Kidney (tissue), 14 donors: ENCODE data around the gene CEP120. TPM values are rescaled to one million over a fixed set of nuclear protein-coding genes. Genes with fewer than 3 reads are reported as not detected.
A peak's percentile ranks its signal among the peaks of the same experiment; 100 is the strongest.
"Not testable (repeated sequence)": the region's sequence is repeated elsewhere in the genome, so short reads cannot be mapped to it uniquely, and the experiment has no call there.

Source experiments
- DNase-seq, 5 donors: peaks; one replicate each; pipeline ENCODE4 v3.0.0-alpha.2; 2013 to 2020
- FAIRE-seq: peaks from 2 replicates; lab custom pipeline; 2012; peaks lifted over from hg19 to GRCh38; lab: Jason Lieb, UNC
- H3K27ac ChIP-seq, 2 donors: one replicate each; pipeline ENCODE4 v1.7.0; 2013; ENCODE audit warnings: low read depth in 2 of 2, low read length in 2 of 2, inconsistent platforms in 1 of 2
- H3K27me3 ChIP-seq: one replicate; pipeline ENCODE4 v1.7.1; 2013; ENCODE audit warnings: low read length, inconsistent platforms; ENCODE audit not compliant: control insufficient read depth, insufficient read depth
- H3K36me3 ChIP-seq, 3 donors: one replicate each; pipeline versions ENCODE4 v1.7.0 to v1.7.1; 2013; ENCODE audit warnings: low read length in 3 of 3, control low read depth in 1 of 3, inconsistent platforms in 1 of 3; ENCODE audit not compliant: insufficient read depth in 3 of 3, control insufficient read depth in 2 of 3
- H3K4me1 ChIP-seq, 3 donors: one replicate each; pipeline versions ENCODE4 v1.7.0 to v1.7.1; 2013; ENCODE audit warnings: low read length in 3 of 3, inconsistent platforms in 1 of 3, low read depth in 1 of 3; ENCODE audit not compliant: control insufficient read depth in 2 of 3, insufficient read depth in 2 of 3
- H3K4me3 ChIP-seq, 3 donors: one replicate each; pipeline versions ENCODE4 v1.7.0 to v1.8.1; 2013; ENCODE audit warnings: low read length in 3 of 3, control low read depth in 1 of 3, inconsistent platforms in 1 of 3
- H3K9ac ChIP-seq, 3 donors: one replicate each; pipeline versions ENCODE4 v1.7.0 to v1.7.1; 2013; ENCODE audit warnings: low read length in 3 of 3, control low read depth in 1 of 3, inconsistent platforms in 1 of 3
- H3K9me3 ChIP-seq, 3 donors: one replicate each; pipeline versions ENCODE4 v1.7.0 to v1.7.1; 2013; ENCODE audit warnings: low read length in 3 of 3, control low read depth in 1 of 3, inconsistent platforms in 1 of 3; ENCODE audit not compliant: control insufficient read depth in 2 of 3, insufficient read depth in 1 of 3
- intact Hi-C: fragments of 100-400 bp; cut with DNase I; formaldehyde crosslinking; loops from one replicate; pipeline ENCODE4 v1.11.1; 2022
- polyA plus RNA-seq: library from polyadenylated mRNA; stranded (reverse); fragments of 350-450 nt; fragmentation: Illumina TruSeq; extraction: RNeasy Lipid Tissue Mini Kit (QIAGEN cat#74804); gene quantifications from one replicate; pipeline ENCODE4 v1.2.3, GENCODE V29; 2014; ENCODE audit warnings: low read depth, low replicate concordance; ENCODE audit not compliant: insufficient read depth
- total RNA-seq: library from RNA; stranded (reverse); fragmentation: NEBNext Ultra II Directional; extraction: Animal tissue kit (Norgen Biotek cat#: 25700); gene quantifications from one replicate; pipeline ENCODE4 v1.2.1, GENCODE V29; 2021
- TF ChIP-seq, protein P1 (sequence below): IDR thresholded peaks from 3 replicates; pipeline ENCODE4 v1.5.1; 2012; ENCODE audit warnings: mild to moderate bottlenecking, moderate library complexity, borderline replicate concordance; ENCODE audit not compliant: insufficient read depth; ENCODE audit errors: extremely low read depth
- donor health status: control.
- donor health status: control.
- donor health status: control.
- donor health status: control.
- donor health status: control.
- donor health status: DM: yes; HTN: yes; CAD: no.
- donor health status: Normal renal cell carcinoma (clear cell type).

CEP120 gene
- total and polyA plus RNA-seq, 2 donors from 2014 or later, result 4.6 to 22.1 TPM

DNA sequence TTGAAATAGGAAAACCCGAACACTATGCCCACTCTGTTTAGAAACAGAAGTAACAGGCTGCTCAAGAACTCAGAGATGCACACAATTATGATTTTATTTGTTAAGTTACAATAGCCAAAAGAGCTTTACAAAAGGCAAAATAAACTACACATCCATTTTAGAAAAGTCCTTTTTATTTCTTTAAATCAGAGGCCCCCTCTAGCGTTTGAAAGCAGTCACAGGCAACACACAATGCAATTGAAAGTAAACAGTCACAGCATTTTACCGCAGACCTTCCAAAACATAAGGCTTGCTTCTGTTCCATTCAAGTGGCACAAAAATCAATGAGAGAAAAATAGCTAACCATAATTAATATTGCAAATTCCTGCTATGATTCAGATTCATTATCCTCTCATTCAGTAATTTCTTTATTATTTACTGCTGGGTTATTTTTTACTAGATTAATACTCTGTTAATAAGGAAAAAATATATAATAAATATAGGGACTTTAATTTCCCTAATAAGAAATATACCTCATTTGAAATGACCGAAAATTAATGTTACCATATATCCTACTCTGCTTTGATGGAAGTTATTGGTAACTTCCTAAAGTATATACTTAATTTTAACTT is 78.3 kb downstream of the CEP120 start:
- Histone ChIP-seq H3K27ac (no peak overlapping the region), H3K4me1 (peaks cover 0 to 6% (median 0%) of the 10 kb centered on the region in 3 donors), H3K36me3 (no peaks in the 10 kb centered on the region), H3K9me3 (no peaks in the 10 kb centered on the region), H3K4me3 (no peak overlapping the region), H3K9ac (no peak overlapping the region), H3K27me3 (no peaks in the 10 kb centered on the region)
- DNase-seq, result peak in 2 of 5 donors; percentile 51 to 75
- intact Hi-C loops, result no loop called here
- peak; percentile 70 for FAIRE-seq
- TF ChIP-seq, protein P1, sequence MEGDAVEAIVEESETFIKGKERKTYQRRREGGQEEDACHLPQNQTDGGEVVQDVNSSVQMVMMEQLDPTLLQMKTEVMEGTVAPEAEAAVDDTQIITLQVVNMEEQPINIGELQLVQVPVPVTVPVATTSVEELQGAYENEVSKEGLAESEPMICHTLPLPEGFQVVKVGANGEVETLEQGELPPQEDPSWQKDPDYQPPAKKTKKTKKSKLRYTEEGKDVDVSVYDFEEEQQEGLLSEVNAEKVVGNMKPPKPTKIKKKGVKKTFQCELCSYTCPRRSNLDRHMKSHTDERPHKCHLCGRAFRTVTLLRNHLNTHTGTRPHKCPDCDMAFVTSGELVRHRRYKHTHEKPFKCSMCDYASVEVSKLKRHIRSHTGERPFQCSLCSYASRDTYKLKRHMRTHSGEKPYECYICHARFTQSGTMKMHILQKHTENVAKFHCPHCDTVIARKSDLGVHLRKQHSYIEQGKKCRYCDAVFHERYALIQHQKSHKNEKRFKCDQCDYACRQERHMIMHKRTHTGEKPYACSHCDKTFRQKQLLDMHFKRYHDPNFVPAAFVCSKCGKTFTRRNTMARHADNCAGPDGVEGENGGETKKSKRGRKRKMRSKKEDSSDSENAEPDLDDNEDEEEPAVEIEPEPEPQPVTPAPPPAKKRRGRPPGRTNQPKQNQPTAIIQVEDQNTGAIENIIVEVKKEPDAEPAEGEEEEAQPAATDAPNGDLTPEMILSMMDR, result peak; percentile 50

DNA sequence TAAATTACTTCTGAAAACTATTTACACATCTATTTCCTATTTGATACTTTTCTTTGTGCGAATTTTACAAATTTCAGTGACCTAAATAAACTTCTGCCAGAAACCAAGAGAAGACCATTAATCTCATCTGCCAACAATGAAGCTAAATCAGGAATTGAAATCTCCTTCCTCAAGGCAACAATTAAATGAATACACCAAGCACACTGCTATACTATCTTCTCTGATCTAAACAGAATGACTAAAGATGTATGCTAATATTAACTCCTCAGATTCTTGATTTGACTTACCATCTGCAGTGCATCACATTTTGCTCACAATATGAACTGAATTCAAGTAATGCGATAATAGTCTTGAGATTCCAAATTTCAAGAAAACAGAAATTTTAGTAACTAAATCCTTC is 82.3 kb downstream of the CEP120 start:
- Histone ChIP-seq H3K27ac (no peak overlapping the region), H3K4me1 (no peaks in the 10 kb centered on the region), H3K9me3 (no peaks in the 10 kb centered on the region), H3K27me3 (no peaks in the 10 kb centered on the region), H3K36me3 (no peaks in the 10 kb centered on the region), H3K9ac (no peak overlapping the region), H3K4me3 (no peak overlapping the region)
- TF ChIP-seq, protein P1, result no peak
- intact Hi-C loops, result no loop called here
- no peak for DNase-seq
- no peak for FAIRE-seq

GRCh38 chr5:123308377-123308776 is 114.8 kb downstream of the CEP120 start:
- H3K9me3 ChIP-seq, H3K27me3 ChIP-seq, H3K27ac ChIP-seq, H3K4me1 ChIP-seq, FAIRE-seq, H3K9ac ChIP-seq, DNase-seq, H3K4me3 ChIP-seq, intact Hi-C loops, H3K36me3 ChIP-seq: not testable (repeated sequence)

DNA sequence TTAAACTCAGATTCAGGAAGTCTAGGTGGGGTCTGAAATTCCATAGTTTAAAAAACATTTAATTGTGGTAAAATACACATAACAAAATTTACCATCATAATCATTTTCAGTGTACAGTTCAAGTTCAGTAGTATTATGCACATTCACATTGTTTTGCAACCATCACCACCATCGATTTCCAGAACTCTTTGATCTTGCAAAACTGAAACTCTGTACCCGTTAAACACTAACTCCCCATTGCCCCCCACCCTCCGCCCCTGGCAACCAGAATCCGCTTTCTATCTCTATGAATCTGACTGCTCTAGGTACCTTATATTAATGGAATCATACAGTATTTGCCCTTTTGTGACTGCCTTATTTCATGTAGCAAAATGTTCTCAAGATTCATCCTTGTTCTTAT is 117.5 kb downstream of the CEP120 start:
- Histone ChIP-seq H3K9me3 (no peaks in the 10 kb centered on the region), H3K36me3 (no peaks in the 10 kb centered on the region), H3K27ac (no peak overlapping the region), H3K9ac (no peak overlapping the region), H3K4me1 (no peaks in the 10 kb centered on the region), H3K27me3 (no peaks in the 10 kb centered on the region), H3K4me3 (no peak overlapping the region)
- FAIRE-seq, result no peak
- intact Hi-C loops, result no loop called here
- TF ChIP-seq, protein P1, result no peak
- no peak for DNase-seq
